ENCODE measurements around the gene KRTAP4-7. TPM values are rescaled to one million over a fixed set of nuclear protein-coding genes. Genes with fewer than 3 reads are reported as not detected.

The KRTAP4-7 gene
- total RNA-seq, 1 experiment from 2014 or later = not detected

DNA sequence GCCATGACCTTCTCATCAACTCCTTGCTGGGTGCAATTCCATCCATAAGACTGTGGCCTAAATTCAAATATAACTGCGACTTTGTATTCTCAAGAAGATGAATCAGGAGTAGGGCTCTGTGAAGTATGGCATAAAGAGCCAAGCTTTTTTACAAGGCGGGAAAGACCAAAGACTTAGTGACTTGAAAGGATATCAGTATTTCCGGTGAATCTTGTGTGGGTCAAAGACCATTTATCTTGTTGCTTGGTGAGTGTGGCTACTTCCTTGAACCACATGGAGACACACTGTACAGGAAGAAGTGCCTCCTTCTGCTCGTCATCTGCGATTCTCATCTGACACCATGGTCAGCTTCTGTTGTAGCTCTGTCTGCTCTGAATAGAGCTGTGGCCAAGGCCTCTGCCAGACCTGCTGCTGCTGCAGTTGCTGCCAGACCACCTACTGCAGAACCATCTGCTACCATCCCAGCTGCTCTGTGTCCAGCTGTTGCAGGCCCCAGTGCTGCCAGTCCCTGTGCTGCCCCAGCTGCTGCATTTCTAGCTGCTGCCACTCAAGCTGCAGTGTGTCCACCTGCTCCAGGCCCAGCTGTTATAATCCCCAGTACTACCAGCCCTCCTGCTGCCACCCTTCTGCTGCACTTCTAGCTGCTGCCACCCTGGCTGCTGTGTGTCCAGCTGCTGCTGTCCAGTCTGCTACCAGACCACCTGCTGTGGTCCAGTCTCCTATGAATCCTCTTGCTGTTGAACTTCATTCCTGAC is 12.2 kb upstream of the KRTAP4-7 start (continued):
- TF ChIP-seq, protein P1, sequence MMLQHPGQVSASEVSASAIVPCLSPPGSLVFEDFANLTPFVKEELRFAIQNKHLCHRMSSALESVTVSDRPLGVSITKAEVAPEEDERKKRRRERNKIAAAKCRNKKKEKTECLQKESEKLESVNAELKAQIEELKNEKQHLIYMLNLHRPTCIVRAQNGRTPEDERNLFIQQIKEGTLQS (IDR thresholded peaks at IDR 0.05) = no peak

DNA sequence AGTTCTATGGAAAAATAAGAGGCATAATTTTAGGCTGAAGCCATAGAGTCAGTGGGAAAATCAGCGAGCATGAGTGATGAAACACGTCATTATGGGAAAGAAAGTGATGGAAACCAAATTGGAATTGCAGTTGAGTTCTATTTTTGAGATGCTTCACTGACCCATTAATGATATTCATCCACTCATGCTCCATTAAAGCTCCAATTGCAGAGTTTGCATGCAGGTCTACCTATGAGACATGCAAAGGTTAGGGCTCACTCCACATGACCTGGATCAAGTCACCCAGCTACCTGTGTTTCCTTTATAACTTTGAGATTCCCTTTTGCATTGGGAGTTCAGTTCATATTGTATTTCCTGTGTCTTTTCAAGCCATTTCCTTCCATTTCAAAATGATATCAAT is 10.3 kb upstream of the KRTAP4-7 start:
- H2AFZ ChIP-seq (ENCODE audit: low read depth, low read length, poor library complexity, severe bottlenecking) = no peak overlapping the region
- ChIA-PET CTCF (no interaction called here), RAD21 (ENCODE audit: low non-redundant PET in 1 of 2, low total read pairs in 2 of 2, uncharacterized antibody in 2 of 2, unreplicated experiment in 2 of 2) (no interaction called here), POLR2A (no interaction called here)
- intact Hi-C loops (cut with micrococcal nuclease) = no loop called here
- H3K9me3 ChIP-seq (ENCODE audit: control insufficient read depth in 1 of 2, insufficient read depth in 1 of 2, low read depth in 1 of 2, low read length in 2 of 2) = no peaks in the 10 kb centered on the region
- no peak overlapping the region for H3K9ac ChIP-seq (ENCODE audit: low read length)
- H3K4me1 ChIP-seq (ENCODE audit: control insufficient read depth in 1 of 2, insufficient read depth in 2 of 2, low read length in 2 of 2) = peaks cover 0 to 51% of the 10 kb centered on the region in 2 experiments; a peak in 2 of 4 replicates
- H3K9me2 ChIP-seq (ENCODE audit: insufficient read depth) = no peaks in the 10 kb centered on the region
- BruUV-seq (replicated peaks) = no TSS peak
- H3K36me3 ChIP-seq (ENCODE audit: control insufficient read depth in 1 of 2, insufficient read depth in 2 of 2, low read length in 2 of 2) = peaks cover 0 to 84% of the 10 kb centered on the region in 2 experiments; a peak in 2 of 4 replicates
- peaks cover 57% of the 10 kb centered on the region for H3K79me2 ChIP-seq (ENCODE audit: insufficient read depth, low read length)
- TF ChIP-seq, protein P2, sequence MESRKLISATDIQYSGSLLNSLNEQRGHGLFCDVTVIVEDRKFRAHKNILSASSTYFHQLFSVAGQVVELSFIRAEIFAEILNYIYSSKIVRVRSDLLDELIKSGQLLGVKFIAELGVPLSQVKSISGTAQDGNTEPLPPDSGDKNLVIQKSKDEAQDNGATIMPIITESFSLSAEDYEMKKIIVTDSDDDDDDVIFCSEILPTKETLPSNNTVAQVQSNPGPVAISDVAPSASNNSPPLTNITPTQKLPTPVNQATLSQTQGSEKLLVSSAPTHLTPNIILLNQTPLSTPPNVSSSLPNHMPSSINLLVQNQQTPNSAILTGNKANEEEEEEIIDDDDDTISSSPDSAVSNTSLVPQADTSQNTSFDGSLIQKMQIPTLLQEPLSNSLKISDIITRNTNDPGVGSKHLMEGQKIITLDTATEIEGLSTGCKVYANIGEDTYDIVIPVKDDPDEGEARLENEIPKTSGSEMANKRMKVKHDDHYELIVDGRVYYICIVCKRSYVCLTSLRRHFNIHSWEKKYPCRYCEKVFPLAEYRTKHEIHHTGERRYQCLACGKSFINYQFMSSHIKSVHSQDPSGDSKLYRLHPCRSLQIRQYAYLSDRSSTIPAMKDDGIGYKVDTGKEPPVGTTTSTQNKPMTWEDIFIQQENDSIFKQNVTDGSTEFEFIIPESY (IDR thresholded peaks at IDR 0.05; ENCODE audit: extremely low read depth, insufficient replicate concordance, low read length) = no peak
- no peak for TF ChIP-seq SP1 (IDR thresholded peaks at IDR 0.05; ENCODE audit: low read depth)
- TF ChIP-seq SIN3A (IDR thresholded peaks at IDR 0.05; ENCODE audit: low read depth) = no peak
- no peak for TF ChIP-seq SRF (IDR thresholded peaks at IDR 0.05; ENCODE audit: low read depth)
- no peak for TF ChIP-seq ZFX (IDR thresholded peaks at IDR 0.05)
- no peak for TF ChIP-seq EZH2phosphoT487 (IDR thresholded peaks at IDR 0.05; ENCODE audit: borderline replicate concordance)
- TF ChIP-seq, protein P1 (IDR thresholded peaks at IDR 0.05) = no peak
- TF ChIP-seq ZNF274 (IDR thresholded peaks at IDR 0.05; ENCODE audit: low read depth, low read length) = no peak
- TF ChIP-seq CBX3 (IDR thresholded peaks at IDR 0.05; ENCODE audit: low read depth) = no peak
- no peak for TF ChIP-seq ELF1 (IDR thresholded peaks at IDR 0.05; ENCODE audit: borderline replicate concordance, low read depth)
- no peak for TF ChIP-seq EZH2 (IDR thresholded peaks at IDR 0.05)
- ATAC-seq = no peak
- no peak overlapping the region for H3K4me2 ChIP-seq (ENCODE audit: low read length)
- H3K27me3 ChIP-seq (ENCODE audit: insufficient read depth, low read length) = no peaks in the 10 kb centered on the region
- H3K4me3 ChIP-seq (replicated peaks in 1 of 2; ENCODE audit: low read depth in 1 of 2, low read length in 2 of 2) = no peak overlapping the region
- DNase-seq (ENCODE audit: low read depth, low spot score) = no peak
- no peak overlapping the region for H3K27ac ChIP-seq (ENCODE audit: low read depth, low read length)
- no peaks in the 10 kb centered on the region for H4K20me1 ChIP-seq (ENCODE audit: insufficient read depth)

All from HCT116 (cell line).